ENCODE data around the gene GTSF1L. TPM values are rescaled to one million over a fixed set of nuclear protein-coding genes. Genes with fewer than 3 reads are reported as not detected.

GTSF1L gene
- total RNA-seq, 1 donor from 2014 or later: not detected

GRCh38 chr20:43737925-43738324 is 11.1 kb upstream of the GTSF1L start:
- H3K4me3 Mint-ChIP-seq: no peak overlapping the region
- H3K27me3 Mint-ChIP-seq (ENCODE audit: low read depth): no peaks in the 10 kb centered on the region
- TF ChIP-seq, protein P1, sequence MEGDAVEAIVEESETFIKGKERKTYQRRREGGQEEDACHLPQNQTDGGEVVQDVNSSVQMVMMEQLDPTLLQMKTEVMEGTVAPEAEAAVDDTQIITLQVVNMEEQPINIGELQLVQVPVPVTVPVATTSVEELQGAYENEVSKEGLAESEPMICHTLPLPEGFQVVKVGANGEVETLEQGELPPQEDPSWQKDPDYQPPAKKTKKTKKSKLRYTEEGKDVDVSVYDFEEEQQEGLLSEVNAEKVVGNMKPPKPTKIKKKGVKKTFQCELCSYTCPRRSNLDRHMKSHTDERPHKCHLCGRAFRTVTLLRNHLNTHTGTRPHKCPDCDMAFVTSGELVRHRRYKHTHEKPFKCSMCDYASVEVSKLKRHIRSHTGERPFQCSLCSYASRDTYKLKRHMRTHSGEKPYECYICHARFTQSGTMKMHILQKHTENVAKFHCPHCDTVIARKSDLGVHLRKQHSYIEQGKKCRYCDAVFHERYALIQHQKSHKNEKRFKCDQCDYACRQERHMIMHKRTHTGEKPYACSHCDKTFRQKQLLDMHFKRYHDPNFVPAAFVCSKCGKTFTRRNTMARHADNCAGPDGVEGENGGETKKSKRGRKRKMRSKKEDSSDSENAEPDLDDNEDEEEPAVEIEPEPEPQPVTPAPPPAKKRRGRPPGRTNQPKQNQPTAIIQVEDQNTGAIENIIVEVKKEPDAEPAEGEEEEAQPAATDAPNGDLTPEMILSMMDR (conservative IDR thresholded peaks at IDR 0.05): no peak

DNA sequence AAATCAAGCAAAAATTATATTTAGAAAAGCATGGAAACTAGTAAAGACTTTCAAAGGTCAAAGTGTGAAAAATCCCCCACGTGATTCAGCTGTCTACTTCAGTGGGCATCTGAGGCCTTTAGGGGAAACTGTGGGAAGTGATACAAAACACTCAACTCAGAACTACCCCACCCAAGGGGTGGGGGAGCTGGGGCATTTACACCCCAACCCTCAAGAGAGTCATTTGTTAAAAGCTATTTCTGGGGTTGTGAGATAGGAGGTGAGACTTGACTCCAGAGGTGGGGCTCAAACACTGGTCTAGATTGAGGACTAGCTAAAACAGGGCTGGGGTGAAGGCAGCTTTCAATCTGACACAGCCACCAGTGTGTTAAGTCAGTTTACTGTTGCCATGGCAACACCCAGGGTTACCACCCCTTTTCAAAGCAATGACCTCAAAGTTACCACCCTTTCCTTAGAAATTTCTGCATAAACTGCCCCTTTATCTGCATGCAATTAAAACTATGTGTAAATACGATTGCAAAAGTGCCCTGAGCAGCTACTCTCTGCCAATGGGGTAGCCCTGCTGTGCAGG is 9.9 kb upstream of the GTSF1L start:
- Mint-ChIP-seq H3K27ac (ENCODE audit: unreplicated experiment) (peak overlapping the region; percentile 67), H3K4me1 (peaks cover 14% of the 10 kb centered on the region), H3K4me3 (no peak overlapping the region), H3K27me3 (ENCODE audit: low read depth) (no peaks in the 10 kb centered on the region), H3K36me3 (ENCODE audit: low read depth) (no peaks in the 10 kb centered on the region), H3K9me3 (peaks cover 2% of the 10 kb centered on the region)
- TF ChIP-seq, protein P1 (conservative IDR thresholded peaks at IDR 0.05): no peak
- no peak for DNase-seq (ENCODE audit: low read depth, low spot score)

More at GRCh38 chr20:43737925-43738324, 11.1 kb upstream of the GTSF1L start:
- H3K4me1 Mint-ChIP-seq: peaks cover 14% of the 10 kb centered on the region
- no peaks in the 10 kb centered on the region for H3K36me3 Mint-ChIP-seq (ENCODE audit: low read depth)
- H3K27ac Mint-ChIP-seq (ENCODE audit: unreplicated experiment): no peak overlapping the region
- DNase-seq (ENCODE audit: low read depth, low spot score): no peak
- peaks cover 2% of the 10 kb centered on the region for H3K9me3 Mint-ChIP-seq

DNA sequence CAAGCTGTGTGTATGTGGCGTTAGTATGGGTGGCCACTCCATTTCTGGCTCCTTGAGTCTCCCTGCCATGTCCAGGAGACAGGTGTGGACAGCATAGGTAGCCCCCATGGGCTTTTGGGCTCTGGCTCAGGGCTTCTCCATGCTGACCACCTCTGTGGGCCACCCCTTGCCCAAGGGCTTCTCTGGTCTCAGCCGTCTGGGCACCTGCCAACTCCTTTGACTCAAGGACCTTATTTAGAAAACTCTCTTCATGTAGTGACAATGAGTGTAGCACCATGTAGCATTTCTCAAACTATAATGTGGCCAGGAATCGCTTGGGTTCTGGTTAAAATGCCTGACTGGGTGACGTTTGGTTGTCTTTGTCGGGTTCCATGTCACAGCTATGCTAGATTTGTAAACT is 5.1 kb upstream of the GTSF1L start:
- Mint-ChIP-seq H3K36me3 (ENCODE audit: low read depth) (no peaks in the 10 kb centered on the region), H3K9me3 (peaks cover 2% of the 10 kb centered on the region), H3K4me3 (no peak overlapping the region), H3K27ac (ENCODE audit: unreplicated experiment) (no peak overlapping the region), H3K27me3 (ENCODE audit: low read depth) (no peaks in the 10 kb centered on the region), H3K4me1 (peaks cover 5% of the 10 kb centered on the region)
- no peak for DNase-seq (ENCODE audit: low read depth, low spot score)
- TF ChIP-seq, protein P1 (conservative IDR thresholded peaks at IDR 0.05): no peak

- H3K27ac Mint-ChIP-seq (ENCODE audit: unreplicated experiment): no peak overlapping the region
- H3K4me1 Mint-ChIP-seq: no peaks in the 10 kb centered on the region
- no peaks in the 10 kb centered on the region for H3K9me3 Mint-ChIP-seq
- no peak overlapping the region for H3K4me3 Mint-ChIP-seq
- no peak for DNase-seq (ENCODE audit: low read depth, low spot score)
- H3K36me3 Mint-ChIP-seq (ENCODE audit: low read depth): no peaks in the 10 kb centered on the region
- TF ChIP-seq, protein P1 (conservative IDR thresholded peaks at IDR 0.05): no peak
- H3K27me3 Mint-ChIP-seq (ENCODE audit: low read depth): no peaks in the 10 kb centered on the region
Observed at GRCh38 chr20:43731469-43731868, 4.7 kb upstream of the GTSF1L start.

DNA sequence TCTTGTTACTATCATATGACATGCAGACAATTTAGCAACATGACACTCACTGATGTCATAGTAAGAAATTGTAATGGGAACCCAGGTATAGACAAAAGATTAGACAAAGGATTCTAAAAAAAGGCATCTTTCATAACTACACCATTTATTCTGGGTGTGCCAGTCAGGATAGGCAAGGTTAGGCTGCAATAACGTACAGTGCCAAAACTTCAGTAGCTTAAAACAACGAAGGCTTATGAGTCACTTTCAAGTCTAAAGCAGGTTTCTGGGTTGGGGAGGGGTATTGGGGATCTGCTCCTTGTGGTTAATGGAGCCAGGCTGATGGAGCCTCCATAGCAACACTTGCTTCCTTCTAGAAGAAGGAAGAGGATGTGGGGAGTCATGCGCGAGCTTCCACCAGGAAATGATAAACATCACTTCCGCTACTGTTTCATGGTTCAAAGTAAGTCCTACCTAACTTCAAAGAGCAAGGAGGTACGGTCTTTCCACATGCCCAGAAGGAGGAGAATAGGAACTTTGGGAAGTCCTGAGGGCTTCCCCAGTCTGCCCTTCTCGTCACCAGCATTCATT is 2.0 kb upstream of the GTSF1L start:
- Mint-ChIP-seq H3K27ac (ENCODE audit: unreplicated experiment) (no peak overlapping the region), H3K4me1 (no peaks in the 10 kb centered on the region), H3K36me3 (ENCODE audit: low read depth) (no peaks in the 10 kb centered on the region), H3K4me3 (no peak overlapping the region), H3K9me3 (no peaks in the 10 kb centered on the region), H3K27me3 (ENCODE audit: low read depth) (no peaks in the 10 kb centered on the region)
- no peak for DNase-seq (ENCODE audit: low read depth, low spot score)
- TF ChIP-seq, protein P1 (conservative IDR thresholded peaks at IDR 0.05): no peak

Measured in neural crest cell (in vitro differentiated cells).